IPS DF 4.7 (cell line): ENCODE measurements around the gene SLC25A11.

ENCODE experiments used
- DNase-seq: peaks from one replicate; pipeline ENCODE4 v3.0.0-alpha.2; 2013; ENCODE audit warnings: low spot score; ENCODE audit errors: extremely low read depth

The SLC25A11 gene

DNA sequence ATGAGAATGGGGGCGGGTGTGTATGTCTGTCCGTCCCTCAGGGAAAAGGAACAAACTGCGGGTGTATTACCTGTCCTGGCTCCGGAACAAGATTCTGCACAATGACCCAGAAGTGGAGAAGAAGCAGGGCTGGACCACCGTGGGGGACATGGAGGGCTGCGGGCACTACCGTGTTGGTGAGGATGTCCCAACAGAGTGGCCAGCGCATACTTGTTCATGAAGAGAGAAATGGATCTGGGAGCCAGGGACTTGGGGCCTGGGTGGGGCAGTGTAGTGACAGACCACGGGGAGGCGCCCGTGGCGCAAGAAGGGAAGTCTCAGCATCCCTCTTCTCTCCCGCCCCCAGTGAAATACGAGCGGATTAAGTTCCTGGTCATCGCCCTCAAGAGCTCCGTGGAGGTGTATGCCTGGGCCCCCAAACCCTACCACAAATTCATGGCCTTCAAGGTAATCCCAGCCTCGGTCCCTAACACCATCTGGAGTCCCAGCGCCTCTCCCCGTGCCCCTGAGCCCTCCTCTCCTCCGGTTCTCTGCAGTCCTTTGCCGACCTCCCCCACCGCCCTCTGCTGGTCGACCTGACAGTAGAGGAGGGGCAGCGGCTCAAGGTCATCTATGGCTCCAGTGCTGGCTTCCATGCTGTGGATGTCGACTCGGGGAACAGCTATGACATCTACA, 44.1 kb downstream of the SLC25A11 start:
- no peak for DNase-seq

DNA sequence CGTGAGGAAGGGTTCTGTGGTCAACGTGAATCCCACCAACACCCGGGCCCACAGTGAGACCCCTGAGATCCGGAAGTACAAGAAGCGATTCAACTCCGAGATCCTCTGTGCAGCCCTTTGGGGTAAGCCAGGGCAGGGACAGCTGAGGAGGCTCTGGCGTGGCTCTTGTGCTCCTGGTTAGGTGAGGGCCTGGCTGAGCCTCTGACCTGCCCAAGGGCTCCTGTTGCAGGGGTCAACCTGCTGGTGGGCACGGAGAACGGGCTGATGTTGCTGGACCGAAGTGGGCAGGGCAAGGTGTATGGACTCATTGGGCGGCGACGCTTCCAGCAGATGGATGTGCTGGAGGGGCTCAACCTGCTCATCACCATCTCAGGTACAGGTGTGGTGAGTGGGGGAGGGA, 44.7 kb downstream of the SLC25A11 start:
- DNase-seq = no peak

DNA sequence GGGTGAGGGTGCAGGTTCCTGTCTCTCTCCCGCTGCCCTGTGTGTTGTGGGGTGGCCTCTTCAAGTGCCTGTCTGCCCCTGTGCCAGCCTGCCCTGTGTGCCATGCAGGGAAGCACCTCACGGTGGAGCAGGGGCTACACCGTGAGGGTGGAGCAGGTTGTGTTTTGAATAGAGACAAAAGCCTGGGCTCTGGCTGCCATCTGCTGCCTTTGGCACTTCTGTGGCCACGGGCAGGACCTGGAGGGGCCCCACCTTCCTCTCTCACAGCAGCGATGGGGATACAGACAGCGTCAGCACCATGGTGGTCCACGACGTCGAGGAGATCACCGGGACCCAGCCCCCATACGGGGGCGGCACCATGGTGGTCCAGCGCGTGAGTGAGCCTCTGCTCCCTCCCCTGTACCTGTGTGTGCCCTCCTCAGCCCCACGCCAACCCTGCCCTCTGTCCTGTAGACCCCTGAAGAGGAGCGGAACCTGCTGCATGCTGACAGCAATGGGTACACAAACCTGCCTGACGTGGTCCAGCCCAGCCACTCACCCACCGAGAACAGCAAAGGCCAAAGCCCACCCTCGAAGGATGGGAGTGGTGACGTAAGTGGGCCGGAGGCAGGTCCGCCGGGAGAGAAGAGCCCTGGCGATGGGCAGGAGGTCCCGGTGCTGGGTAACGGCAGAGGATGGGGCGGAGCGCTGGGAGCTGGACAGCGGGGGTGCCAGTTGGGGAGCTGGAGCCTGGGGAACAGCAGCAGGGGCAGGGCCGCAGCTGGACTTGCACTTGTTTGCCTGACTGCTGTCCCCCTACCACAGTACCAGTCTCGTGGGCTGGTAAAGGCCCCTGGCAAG, 45.9 kb downstream of the SLC25A11 start:
- DNase-seq = no peak

DNA sequence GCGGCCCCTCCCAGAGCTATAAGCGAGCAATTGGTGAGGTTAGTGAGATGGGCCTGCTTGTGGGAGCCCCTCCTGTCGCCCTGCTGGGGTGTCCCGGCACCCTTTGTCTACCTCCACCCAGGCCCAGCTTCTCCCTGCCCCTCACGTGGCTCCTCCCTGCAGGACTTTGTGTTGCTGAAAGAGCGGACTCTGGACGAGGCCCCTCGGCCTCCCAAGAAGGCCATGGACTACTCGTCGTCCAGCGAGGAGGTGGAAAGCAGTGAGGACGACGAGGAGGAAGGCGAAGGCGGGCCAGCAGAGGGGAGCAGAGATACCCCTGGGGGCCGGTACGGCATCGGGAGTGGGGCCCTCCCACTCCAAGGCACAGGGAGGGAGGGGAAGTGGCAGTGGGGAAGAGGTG, 46.6 kb downstream of the SLC25A11 start:
- DNase-seq = no peak

DNA sequence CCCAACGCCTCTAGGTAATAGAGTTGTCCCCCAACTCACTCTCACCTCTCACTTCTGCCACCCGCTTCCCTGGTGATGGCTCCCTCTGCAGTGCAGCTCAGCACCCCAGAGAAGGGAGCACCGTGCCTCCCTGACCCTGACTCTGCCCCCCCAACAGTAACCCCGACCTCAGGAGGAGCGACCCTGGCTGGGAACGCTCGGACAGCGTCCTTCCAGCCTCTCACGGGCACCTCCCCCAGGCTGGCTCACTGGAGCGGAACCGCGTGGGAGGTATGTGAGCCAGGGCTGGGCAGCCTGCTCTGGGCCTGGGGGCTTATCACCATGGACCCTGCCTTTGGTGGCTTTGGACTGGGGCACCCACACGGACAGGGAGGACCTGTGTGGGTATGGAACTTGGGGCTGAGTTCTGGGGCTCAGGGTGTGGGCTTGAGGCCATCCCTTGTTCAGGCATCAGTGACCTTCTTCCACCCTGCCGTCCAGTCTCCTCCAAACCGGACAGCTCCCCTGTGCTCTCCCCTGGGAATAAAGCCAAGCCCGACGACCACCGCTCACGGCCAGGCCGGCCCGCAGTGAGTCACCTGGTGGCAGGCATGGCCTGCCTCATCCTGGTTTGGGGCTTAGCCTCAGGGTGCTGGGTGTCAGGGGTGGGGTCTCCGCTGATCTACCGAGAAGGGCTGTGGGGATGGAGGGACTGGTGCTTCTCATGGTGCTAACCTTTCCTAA, 47.2 kb downstream of the SLC25A11 start:
- no peak for DNase-seq

DNA sequence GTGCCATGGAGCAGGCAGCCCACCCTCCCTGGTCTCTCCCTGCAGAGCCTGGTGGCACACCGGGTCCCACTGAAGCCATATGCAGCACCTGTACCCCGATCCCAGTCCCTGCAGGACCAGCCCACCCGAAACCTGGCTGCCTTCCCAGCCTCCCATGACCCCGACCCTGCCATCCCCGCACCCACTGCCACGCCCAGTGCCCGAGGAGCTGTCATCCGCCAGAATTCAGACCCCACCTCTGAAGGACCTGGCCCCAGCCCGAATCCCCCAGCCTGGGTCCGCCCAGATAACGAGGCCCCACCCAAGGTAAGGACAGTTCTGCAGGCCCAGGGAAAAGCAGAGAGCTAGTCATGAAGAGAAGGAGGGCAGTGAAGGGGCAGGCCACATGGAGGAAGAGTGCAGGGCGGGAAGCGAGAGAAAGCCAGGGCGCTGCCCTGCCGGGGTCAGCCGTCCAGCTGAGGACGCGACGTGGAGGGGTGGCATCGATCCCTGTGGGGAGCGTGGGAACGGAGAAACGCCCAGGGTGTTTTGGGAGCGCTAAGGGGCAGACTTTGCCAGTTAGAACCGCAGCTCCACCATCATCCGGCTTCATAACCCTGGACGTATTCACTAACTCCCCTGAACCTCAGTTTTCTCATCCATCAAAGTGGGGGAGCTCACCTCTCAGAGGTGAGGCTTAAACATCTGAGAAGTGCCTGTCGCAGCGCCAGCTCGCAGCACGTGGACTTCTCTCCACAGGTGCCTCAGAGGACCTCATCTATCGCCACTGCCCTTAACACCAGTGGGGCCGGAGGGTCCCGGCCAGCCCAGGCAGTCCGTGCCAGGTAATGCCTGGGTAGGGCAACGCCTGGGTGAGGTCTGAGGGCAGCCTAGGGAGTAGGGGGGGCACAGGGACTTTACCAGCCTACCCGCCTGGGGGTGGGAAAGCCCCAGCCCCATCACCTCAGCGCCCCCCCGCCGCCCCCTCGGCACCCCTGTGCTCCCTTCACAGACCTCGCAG, 48.1 kb downstream of the SLC25A11 start:
- no peak for DNase-seq

DNA sequence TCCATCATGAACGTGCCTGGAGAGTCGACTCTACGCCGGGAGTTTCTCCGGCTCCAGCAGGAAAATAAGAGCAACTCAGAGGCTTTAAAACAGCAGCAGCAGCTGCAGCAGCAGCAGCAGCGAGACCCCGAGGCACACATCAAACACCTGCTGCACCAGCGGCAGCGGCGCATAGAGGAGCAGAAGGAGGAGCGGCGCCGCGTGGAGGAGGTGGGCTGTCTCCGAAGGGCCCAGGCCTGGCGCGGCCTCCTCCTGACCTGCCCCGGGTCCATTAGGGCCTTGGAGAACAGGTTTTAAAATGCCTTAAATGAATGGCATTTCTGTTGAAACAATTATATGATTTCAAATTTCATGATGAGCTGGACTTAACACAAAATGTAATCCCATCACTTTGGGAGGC, 52.3 kb downstream of the SLC25A11 start:
- no peak for DNase-seq
